DND-41 (cell line): ENCODE data around the gene ADAMTSL3.

Experiments
- ATAC-seq: fragments of 200-7000 bp; cut with Tn5 transposase; 3 replicates; pipeline ENCODE4 v1.9.1; 2021; ENCODE audit warnings: low read depth; ENCODE audit not compliant: insufficient read depth
- DNase-seq: peaks from one replicate; pipeline ENCODE4 v3.0.0-alpha.2; 2020
- H2AFZ ChIP-seq: 2 replicates; pipeline ENCODE4 v1.6.0; 2012; ENCODE audit warnings: low read depth, low read length
- H3K27ac ChIP-seq: 2 replicates; pipeline ENCODE4 v1.5.1; 2012; ENCODE audit warnings: low read length, inconsistent platforms
- H3K27me3 ChIP-seq: fragments of 200-600 bp; sonication (generic); 2 replicates; pipeline ENCODE4 v1.6.0; 2012; ENCODE audit warnings: low read length, mild to moderate bottlenecking, inconsistent platforms; ENCODE audit not compliant: insufficient read depth, poor library complexity
- H3K36me3 ChIP-seq: 2 replicates; pipeline ENCODE4 v1.5.1; 2012; ENCODE audit warnings: low read length, inconsistent platforms; ENCODE audit not compliant: insufficient read depth
- H3K4me1 ChIP-seq: 2 replicates; pipeline ENCODE4 v1.5.1; 2012; ENCODE audit warnings: mild to moderate bottlenecking, low read length; ENCODE audit not compliant: insufficient read depth
- H3K4me2 ChIP-seq: 2 replicates; pipeline ENCODE4 v1.6.0; 2012; ENCODE audit warnings: mild to moderate bottlenecking, moderate library complexity, low read length, inconsistent platforms; ENCODE audit not compliant: insufficient read depth
- H3K4me3 ChIP-seq, 2 experiments: fragments of 200-600 bp in 1 of 2; shearing (Covaris generic) in 1 of 2; 2 replicates each; pipeline ENCODE4 v1.5.1; 2012 to 2016; ENCODE audit warnings: inconsistent platforms in 2 of 2, low read length in 2 of 2, mild to moderate bottlenecking in 2 of 2, low read depth in 1 of 2, moderate library complexity in 1 of 2
- H3K79me2 ChIP-seq: 2 replicates; pipeline ENCODE4 v1.6.0; 2012; ENCODE audit warnings: low read length, inconsistent platforms; ENCODE audit not compliant: insufficient read depth
- H3K9ac ChIP-seq: 2 replicates; pipeline ENCODE4 v1.6.0; 2012; ENCODE audit warnings: low read depth, mild to moderate bottlenecking, inconsistent platforms, low read length, moderate library complexity
- H3K9me3 ChIP-seq: 2 replicates; pipeline ENCODE4 v1.5.1; 2012; ENCODE audit warnings: low read length, moderate library complexity, mild to moderate bottlenecking, inconsistent platforms; ENCODE audit not compliant: insufficient read depth, severe bottlenecking
- H4K20me1 ChIP-seq: 2 replicates; pipeline ENCODE4 v1.6.0; 2012; ENCODE audit warnings: low read length; ENCODE audit not compliant: insufficient read depth
- CTCF ChIP-seq: IDR thresholded peaks from 2 replicates; pipeline ENCODE4 v1.5.1; 2012; ENCODE audit warnings: borderline replicate concordance, low read length, moderate library complexity, mild to moderate bottlenecking; ENCODE audit not compliant: poor library complexity, severe bottlenecking; ENCODE audit errors: extremely low read depth
- EZH2 ChIP-seq: IDR thresholded peaks from 3 replicates; pipeline ENCODE4 v1.6.1; 2012; ENCODE audit warnings: borderline replicate concordance, low read depth, mild to moderate bottlenecking, moderate library complexity, low read length, inconsistent platforms; ENCODE audit not compliant: severe bottlenecking

The ADAMTSL3 gene

GRCh38 chr15:83999396-84000135 lies 345.6 kb downstream of the ADAMTSL3 start:
- Histone ChIP-seq H3K4me3 (no peak overlapping the region), H3K4me1 (no peaks in the 10 kb centered on the region), H3K27ac (no peak overlapping the region), H3K27me3 (peaks cover 2% of the 10 kb centered on the region), H3K4me2 (no peak overlapping the region), H3K9ac (no peak overlapping the region), H3K36me3 (no peaks in the 10 kb centered on the region), H4K20me1 (no peaks in the 10 kb centered on the region), H2AFZ (no peak overlapping the region), H3K9me3 (no peaks in the 10 kb centered on the region), H3K79me2 (no peaks in the 10 kb centered on the region)
- TF ChIP-seq EZH2, result no peak
- TF ChIP-seq CTCF, result no peak
- ATAC-seq (no peak), DNase-seq (no peak)

DNA sequence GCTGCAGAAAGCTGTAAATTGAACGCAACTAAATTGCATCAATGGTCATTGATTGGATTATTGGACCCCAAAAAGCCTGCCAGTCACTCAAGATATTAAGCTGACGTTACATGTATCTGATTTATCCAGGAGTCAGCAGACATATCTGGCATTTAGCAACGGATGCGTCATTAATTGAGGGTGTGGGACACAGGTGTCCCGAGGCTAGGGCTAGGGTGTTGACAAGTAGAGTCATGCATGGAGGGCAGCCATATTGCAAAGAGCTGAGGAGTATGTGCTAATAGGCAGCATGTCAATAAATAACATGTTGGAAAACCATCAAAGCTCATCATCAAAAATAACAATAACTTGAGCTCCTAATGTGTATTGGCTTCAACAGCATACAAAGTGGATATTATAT lies 347.1 kb downstream of the ADAMTSL3 start:
- H3K4me3 ChIP-seq, result no peak overlapping the region
- no peak overlapping the region for H3K27ac ChIP-seq
- H3K4me2 ChIP-seq, result no peak overlapping the region
- H3K9me3 ChIP-seq, result no peaks in the 10 kb centered on the region
- no peaks in the 10 kb centered on the region for H3K4me1 ChIP-seq
- DNase-seq (no peak), ATAC-seq (no peak)
- H3K36me3 ChIP-seq, result no peaks in the 10 kb centered on the region
- H2AFZ ChIP-seq, result no peak overlapping the region
- H3K9ac ChIP-seq, result no peak overlapping the region
- peaks cover 2% of the 10 kb centered on the region for H3K27me3 ChIP-seq
- no peaks in the 10 kb centered on the region for H3K79me2 ChIP-seq
- TF ChIP-seq EZH2, result no peak
- no peak for TF ChIP-seq CTCF
- no peaks in the 10 kb centered on the region for H4K20me1 ChIP-seq

DNA sequence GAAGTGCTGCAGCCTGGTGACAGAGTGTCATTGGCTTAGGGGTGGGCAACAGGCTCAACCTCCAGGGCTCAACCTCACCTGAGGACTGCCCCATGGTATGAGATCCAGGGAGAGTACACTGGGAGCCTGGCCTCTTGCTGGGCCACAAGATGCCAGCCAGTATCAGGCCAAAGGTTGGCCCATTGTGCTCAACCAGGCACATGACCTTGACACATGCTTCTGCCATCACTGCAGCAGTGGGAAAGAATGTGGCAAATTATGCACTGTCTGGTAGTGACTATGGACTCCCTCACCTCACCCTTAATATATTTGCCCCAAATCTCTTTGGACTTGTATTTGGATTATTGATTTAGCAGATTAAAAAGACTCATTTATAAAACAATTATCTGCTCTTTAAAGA lies 347.7 kb downstream of the ADAMTSL3 start:
- Histone ChIP-seq H2AFZ (no peak overlapping the region), H3K27ac (no peak overlapping the region), H3K79me2 (no peaks in the 10 kb centered on the region), H4K20me1 (no peaks in the 10 kb centered on the region), H3K4me3 (no peak overlapping the region), H3K4me1 (no peaks in the 10 kb centered on the region), H3K9ac (no peak overlapping the region), H3K36me3 (no peaks in the 10 kb centered on the region), H3K9me3 (no peaks in the 10 kb centered on the region), H3K4me2 (no peak overlapping the region), H3K27me3 (peaks cover 2% of the 10 kb centered on the region)
- ATAC-seq (no peak), DNase-seq (no peak)
- TF ChIP-seq CTCF (no peak), EZH2 (no peak)
